IMR-90 (cell line): ENCODE measurements around the gene GOLGA6C. TPM values are rescaled to one million over a fixed set of nuclear protein-coding genes. Genes with fewer than 3 reads are reported as not detected.

ENCODE experiments used
- ATAC-seq: fragments of 200-7000 bp; cut with Tn5 transposase; 2 replicates; pipeline ENCODE4 v1.9.1; 2020; ENCODE audit warnings: low read depth, mild to moderate bottlenecking, moderate library complexity
- BruUV-seq: library from RNA; stranded (reverse); fragments of 400-500 nt; replicated peaks from 2 replicates; lab custom pipeline; 2021; lab: Mats Ljungman, UMichigan
- CTCF ChIA-PET: fragments of 300-600 bp; formaldehyde crosslinking; extraction: SDS; loops from one replicate; lab custom pipeline; 2021; ENCODE audit warnings: antibody characterized with exemption; lab: Yijun Ruan, JAX
- POLR2A ChIA-PET: fragments of 300-600 bp; sonication (Branson Sonifier 250); formaldehyde crosslinking; loops from one replicate; lab custom pipeline; 2022; ENCODE audit warnings: antibody characterized with exemption; ENCODE audit not compliant: unreplicated experiment; lab: Charles Lee
- DNase-seq: peaks from one replicate; pipeline ENCODE4 v3.0.0; 2013
- H2AFZ ChIP-seq: replicated peaks from 2 replicates; pipeline ENCODE3; 2013; ENCODE audit warnings: low read length, mild to moderate bottlenecking; ENCODE audit not compliant: poor library complexity
- H2AK5ac ChIP-seq: 2 replicates; pipeline ENCODE4 v1.6.1; 2013; ENCODE audit warnings: low read depth, low read length, inconsistent platforms
- H2AK9ac ChIP-seq: replicated peaks from 2 replicates; pipeline ENCODE3; 2013; ENCODE audit warnings: mild to moderate bottlenecking, low read depth, low read length, moderate library complexity; ENCODE audit not compliant: poor library complexity
- H2BK120ac ChIP-seq: 2 replicates; pipeline ENCODE4 v1.6.1; 2013; ENCODE audit warnings: low read depth, low read length, inconsistent platforms
- H2BK15ac ChIP-seq: 3 replicates; pipeline ENCODE4 v1.6.1; 2013; ENCODE audit warnings: low read depth, low read length, inconsistent platforms
- H2BK20ac ChIP-seq: 2 replicates; pipeline ENCODE4 v1.6.1; 2013; ENCODE audit warnings: low read depth, mild to moderate bottlenecking, inconsistent platforms, low read length, moderate library complexity
- H2BK5ac ChIP-seq: 2 replicates; pipeline ENCODE4 v1.6.1; 2013; ENCODE audit warnings: mild to moderate bottlenecking, low read depth, low read length, inconsistent platforms; ENCODE audit not compliant: poor library complexity, severe bottlenecking
- H3K14ac ChIP-seq: replicated peaks from 2 replicates; pipeline ENCODE4 v1.6.1; 2013; ENCODE audit warnings: low read depth, low read length, inconsistent platforms
- H3K18ac ChIP-seq: 2 replicates; pipeline ENCODE4 v1.6.1; 2013; ENCODE audit warnings: low read depth, low read length, control low read depth
- H3K23ac ChIP-seq: 2 replicates; pipeline ENCODE4 v1.6.1; 2013; ENCODE audit warnings: low read depth, low read length, inconsistent platforms
- H3K27ac ChIP-seq: 2 replicates; pipeline ENCODE4 v1.5.1; 2013; ENCODE audit warnings: mild to moderate bottlenecking, control low read depth, low read length; ENCODE audit not compliant: insufficient read depth
- H3K27me3 ChIP-seq: 2 replicates; pipeline ENCODE4 v1.6.1; 2013; ENCODE audit warnings: low read length; ENCODE audit not compliant: control insufficient read depth, insufficient read depth
- H3K36me3 ChIP-seq: 2 replicates; pipeline ENCODE4 v1.6.1; 2013; ENCODE audit warnings: low read length, mixed read lengths; ENCODE audit not compliant: control insufficient read depth, insufficient read depth
- H3K4ac ChIP-seq: 2 replicates; pipeline ENCODE4 v1.6.1; 2013; ENCODE audit warnings: low read depth, low read length, inconsistent platforms
- H3K4me1 ChIP-seq: 2 replicates; pipeline ENCODE4 v1.6.1; 2013; ENCODE audit warnings: low read length, mixed read lengths; ENCODE audit not compliant: control insufficient read depth, insufficient read depth
- H3K4me2 ChIP-seq: 2 replicates; pipeline ENCODE4 v1.6.1; 2013; ENCODE audit warnings: low read depth, mild to moderate bottlenecking, control low read depth, low read length, moderate library complexity
- H3K4me3 ChIP-seq: 2 replicates; pipeline ENCODE4 v1.5.1; 2013; ENCODE audit warnings: low read depth, mild to moderate bottlenecking, control low read depth, low read length, moderate library complexity; ENCODE audit not compliant: insufficient read depth
- H3K56ac ChIP-seq: 2 replicates; pipeline ENCODE4 v1.6.1; 2013; ENCODE audit warnings: low read length, inconsistent platforms; ENCODE audit not compliant: insufficient read depth; ENCODE audit errors: extremely low read depth
- H3K79me1 ChIP-seq, 2 experiments: 2 replicates each; pipeline ENCODE4 v1.6.1; 2013; ENCODE audit warnings: low read length in 2 of 2, inconsistent platforms in 1 of 2, low read depth in 1 of 2
- H3K9ac ChIP-seq: 2 replicates; pipeline ENCODE4 v1.6.1; 2013; ENCODE audit warnings: low read depth, low read length, control low read depth
- H3K9me1 ChIP-seq: 2 replicates; pipeline ENCODE4 v1.6.1; 2013; ENCODE audit warnings: low read length, inconsistent platforms; ENCODE audit not compliant: insufficient read depth
- H3K9me3 ChIP-seq: 2 replicates; pipeline ENCODE4 v1.6.1; 2013; ENCODE audit warnings: low read length; ENCODE audit not compliant: control insufficient read depth, insufficient read depth
- H4K20me1 ChIP-seq: 2 replicates; pipeline ENCODE4 v1.6.1; 2013; ENCODE audit warnings: low read length, inconsistent platforms; ENCODE audit not compliant: insufficient read depth
- H4K5ac ChIP-seq: 2 replicates; pipeline ENCODE4 v1.6.1; 2013; ENCODE audit warnings: mild to moderate bottlenecking, low read depth, low read length, control low read depth
- H4K8ac ChIP-seq, 2 experiments: 2 replicates each; pipeline ENCODE4 v1.6.1; 2013; ENCODE audit warnings: low read depth in 2 of 2, low read length in 2 of 2, control low read depth in 1 of 2, inconsistent platforms in 1 of 2
- H4K91ac ChIP-seq: 2 replicates; pipeline ENCODE4 v1.6.1; 2013; ENCODE audit warnings: low read depth, low read length, inconsistent platforms; ENCODE audit not compliant: insufficient read depth
- CTCF ChIP-seq: conservative IDR thresholded peaks from 2 replicates; pipeline ENCODE4 v1.5.1; 2012; ENCODE audit warnings: mild to moderate bottlenecking, low read depth, low read length, improper control_type of control experiment
- ELK1 ChIP-seq: fragments of 150-350 bp; IDR thresholded peaks from 2 replicates; pipeline ENCODE4 v1.6.1; 2016; ENCODE audit warnings: low read depth, mild to moderate bottlenecking, low read length, moderate library complexity, borderline replicate concordance
- FOS ChIP-seq: fragments of 150-350 bp; IDR thresholded peaks from 2 replicates; pipeline ENCODE4 v1.6.1; 2016; ENCODE audit warnings: low read depth, low read length
- NFE2L2 ChIP-seq: fragments of 150-350 bp; IDR thresholded peaks from 2 replicates; pipeline ENCODE4 v1.6.1; 2016; ENCODE audit warnings: low read depth, mild to moderate bottlenecking, low read length
- RAD21 ChIP-seq: IDR thresholded peaks from 2 replicates; pipeline ENCODE4 v1.6.1; 2012; ENCODE audit warnings: low read length, improper control_type of control experiment
- RCOR1 ChIP-seq: IDR thresholded peaks from 2 replicates; pipeline ENCODE4 v1.6.1; 2012; ENCODE audit warnings: mild to moderate bottlenecking, low read length, improper control_type of control experiment; ENCODE audit not compliant: insufficient replicate concordance
- USF2 ChIP-seq: fragments of 150-350 bp; IDR thresholded peaks from 2 replicates; pipeline ENCODE4 v1.6.1; 2017; ENCODE audit warnings: mild to moderate bottlenecking, antibody characterized with exemption, low read length, low read depth
- WGBS, 2 experiments: methylation state at CpG; one replicate each; pipeline versions ENCODE4 v1.1.5 to v1.1.7; 2013; ENCODE audit warnings: missing lambda C conversion rate in 2 of 2; ENCODE audit not compliant: insufficient read length in 1 of 2; ENCODE audit errors: extremely low coverage in 2 of 2; 5-methylcytosine and 5-hydroxymethylcytosine counted together
- dilution Hi-C: fragments of 300-500 bp; cut with HindIII; formaldehyde crosslinking; loops from one replicate; pipeline ENCODE4 v1.14.3; 2018; ENCODE audit warnings: low sequenced_read_pairs; ENCODE audit not compliant: unreplicated experiment
- in situ Hi-C: fragments of 300-500 bp; cut with MboI; formaldehyde crosslinking; loops from 3 replicates; pipeline ENCODE4 v1.14.3; 2019; ENCODE audit warnings: low sequenced_read_pairs, inconsistent platforms, mixed read lengths
- intact Hi-C: fragments of 100-400 bp; cut with micrococcal nuclease; formaldehyde crosslinking; loops from 2 replicates; pipeline ENCODE4 v1.10.0; 2022
- polyA plus RNA-seq, 3 experiments: library from polyadenylated mRNA; depleted of rRNA; stranded (reverse); fragments of >200 nt; gene quantifications; 2 replicates each; pipeline ENCODE4 v1.2.3, GENCODE V29; 2012; ENCODE audit warnings: low replicate concordance in 1 of 3
- total RNA-seq: library from RNA; depleted of rRNA; stranded (reverse); fragments of >200 nt; gene quantifications from 2 replicates; pipeline ENCODE4 v1.2.3, GENCODE V29; 2012

The GOLGA6C gene
- total and polyA plus RNA-seq, 2 of the 4 experiments (the other 2 are of a cell fraction), result not detected

- TF ChIP-seq RCOR1 (no peak), CTCF (no peak), ELK1 (no peak), NFE2L2 (no peak), RAD21 (no peak), USF2 (no peak), FOS (no peak)
- in situ Hi-C loops, result no loop called here
Observed at GRCh38 chr15:75302318-75302717, 44.2 kb downstream of the GOLGA6C start.

More at GRCh38 chr15:75302318-75302717, 44.2 kb downstream of the GOLGA6C start:
- no peak overlapping the region for H3K56ac ChIP-seq
- no peaks in the 10 kb centered on the region for H3K9me3 ChIP-seq
- H4K8ac ChIP-seq, result no peak overlapping the region
- H3K4me1 ChIP-seq, result no peaks in the 10 kb centered on the region
- H4K20me1 ChIP-seq, result no peaks in the 10 kb centered on the region
- dilution Hi-C loops, result no loop called here
- no peak for ATAC-seq
- no peak overlapping the region for H3K27ac ChIP-seq
- no peak overlapping the region for H3K9ac ChIP-seq
- peaks cover 22% of the 10 kb centered on the region for H3K27me3 ChIP-seq
- 44% methylated on average over 3 of the region's 9 CpGs; no CpG with 5 or more reads in 1 of the 2 experiments for WGBS, 2 experiments
- no peak overlapping the region for H3K23ac ChIP-seq
- H2AFZ ChIP-seq, result no peak overlapping the region
- no peak overlapping the region for H3K18ac ChIP-seq
- no peaks in the 10 kb centered on the region for H3K79me1 ChIP-seq
- no peak overlapping the region for H2BK120ac ChIP-seq
- no peak overlapping the region for H3K4ac ChIP-seq
- H4K91ac ChIP-seq, result no peak overlapping the region
- BruUV-seq, result no TSS peak
- no peak overlapping the region for H3K14ac ChIP-seq
- no peak overlapping the region for H2AK9ac ChIP-seq
- no peak overlapping the region for H2BK20ac ChIP-seq
- H3K36me3 ChIP-seq, result no peaks in the 10 kb centered on the region
- no peaks in the 10 kb centered on the region for H3K9me1 ChIP-seq
- no peak overlapping the region for H2AK5ac ChIP-seq
- DNase-seq, result no peak
- H3K4me2 ChIP-seq, result no peak overlapping the region
- no peak overlapping the region for H2BK15ac ChIP-seq
- POLR2A ChIA-PET, result no interaction called here
- intact Hi-C loops, result loop anchor here (10.0 kb wide), 2 partner anchors 58 to 278 kb away; partner anchors contain the start of gene PPCDC
- CTCF ChIA-PET, result no interaction called here
- H3K4me3 ChIP-seq, result no peak overlapping the region
- H2BK5ac ChIP-seq, result no peak overlapping the region
- H4K5ac ChIP-seq, result no peak overlapping the region
